Coronary artery (tissue), 2 donors: ENCODE data around the gene NKPD1.

Experiments used
- DNase-seq: peaks from one replicate; pipeline ENCODE4 v3.0.0-alpha.2; 2017; ENCODE audit warnings: low spot score
- H3K27ac ChIP-seq, 2 donors: fragments of 200-600 bp; sonication (generic); one replicate each; pipeline ENCODE4 v1.5.1; 2016 to 2019
- H3K4me3 ChIP-seq: fragments of 200-600 bp; sonication (generic); 2 replicates; pipeline ENCODE4 v1.5.1; 2016; ENCODE audit warnings: mild to moderate bottlenecking, moderate library complexity
- CTCF ChIP-seq: fragments of 200-600 bp; sonication (generic); IDR thresholded peaks from one replicate; pipeline ENCODE4 v1.5.1; 2019; ENCODE audit warnings: antibody characterized with exemption

NKPD1 gene

GRCh38 chr19:45152504-45153338, 8.1 kb downstream of the NKPD1 start:
- TF ChIP-seq CTCF: no peak
- DNase-seq: no peak
- peak overlapping the region; percentile 62 for H3K4me3 ChIP-seq
- H3K27ac ChIP-seq: no peak overlapping the region

- DNase-seq: no peak
- TF ChIP-seq CTCF: no peak
- Histone ChIP-seq H3K4me3 (peak overlapping the region; percentile 62), H3K27ac (no peak overlapping the region)
Measured at GRCh38 chr19:45151821-45152503, 8.8 kb downstream of the NKPD1 start.

- Histone ChIP-seq H3K27ac (no peak overlapping the region), H3K4me3 (no peak overlapping the region)
- no peak for DNase-seq
- TF ChIP-seq CTCF: no peak
Measured at GRCh38 chr19:45151320-45151719, 9.5 kb downstream of the NKPD1 start.

- Histone ChIP-seq H3K4me3 (no peak overlapping the region), H3K27ac (no peak overlapping the region)
- no peak for DNase-seq
- TF ChIP-seq CTCF: no peak
Measured at GRCh38 chr19:45150751-45151281, 10.0 kb downstream of the NKPD1 start.

GRCh38 chr19:45150180-45150579, 10.6 kb downstream of the NKPD1 start:
- Histone ChIP-seq H3K27ac (no peak overlapping the region), H3K4me3 (no peak overlapping the region)
- TF ChIP-seq CTCF: no peak
- no peak for DNase-seq

GRCh38 chr19:45149129-45149528, 11.7 kb downstream of the NKPD1 start:
- H3K27ac ChIP-seq: no peak overlapping the region
- TF ChIP-seq CTCF: no peak
- no peak overlapping the region for H3K4me3 ChIP-seq
- no peak for DNase-seq
